Endothelial cell (in vitro differentiated cells): ENCODE data around the gene ARID1B. TPM values are rescaled to one million over a fixed set of nuclear protein-coding genes. Genes with fewer than 3 reads are reported as not detected.

Source experiments
- DNase-seq: peaks from one replicate; pipeline ENCODE4 v3.0.0; 2021; ENCODE audit warnings: low spot score
- H3K27ac Mint-ChIP-seq: one replicate; pipeline ENCODE4 v1.8.0; 2021; ENCODE audit warnings: mixed read lengths, inconsistent platforms; ENCODE audit not compliant: unreplicated experiment
- H3K27me3 Mint-ChIP-seq: one replicate; pipeline ENCODE4 v1.8.0; 2021; ENCODE audit warnings: mild to moderate bottlenecking, moderate library complexity, mixed read lengths, inconsistent platforms; ENCODE audit not compliant: unreplicated experiment
- H3K36me3 Mint-ChIP-seq: one replicate; pipeline ENCODE4 v1.8.0; 2021; ENCODE audit warnings: mild to moderate bottlenecking, low read depth, mixed read lengths, inconsistent platforms; ENCODE audit not compliant: unreplicated experiment
- H3K4me1 Mint-ChIP-seq: one replicate; pipeline ENCODE4 v1.8.0; 2021; ENCODE audit warnings: mild to moderate bottlenecking, mixed read lengths, inconsistent platforms; ENCODE audit not compliant: unreplicated experiment
- H3K4me3 Mint-ChIP-seq: one replicate; pipeline ENCODE4 v1.8.0; 2021; ENCODE audit warnings: mild to moderate bottlenecking, mixed read lengths, inconsistent platforms; ENCODE audit not compliant: unreplicated experiment
- H3K9me3 Mint-ChIP-seq: one replicate; pipeline ENCODE4 v1.8.0; 2021; ENCODE audit warnings: mixed read lengths, inconsistent platforms; ENCODE audit not compliant: unreplicated experiment
- CTCF ChIP-seq: fragments of 200-600 bp; sonication (generic); IDR thresholded peaks from one replicate; pipeline ENCODE4 v1.5.0; 2021; ENCODE audit warnings: antibody characterized with exemption; ENCODE audit not compliant: unreplicated experiment
- total RNA-seq: library from RNA; stranded (reverse); fragmentation: NEBNext Ultra II Directional; extraction: Animal tissue kit (Norgen Biotek cat#: 25700); gene quantifications from one replicate; pipeline ENCODE4 v1.2.1, GENCODE V29; 2021; ENCODE audit not compliant: unreplicated experiment

The ARID1B gene
- total RNA-seq, 1 donor from 2014 or later, result 104 TPM

- no peaks in the 10 kb centered on the region for H3K9me3 Mint-ChIP-seq
- TF ChIP-seq CTCF, result no peak
- H3K27me3 Mint-ChIP-seq, result peaks cover 3% of the 10 kb centered on the region
- no peak overlapping the region for H3K4me3 Mint-ChIP-seq
- H3K4me1 Mint-ChIP-seq, result no peaks in the 10 kb centered on the region
- no peak overlapping the region for H3K27ac Mint-ChIP-seq
- H3K36me3 Mint-ChIP-seq, result peaks cover 15% of the 10 kb centered on the region
- no peak for DNase-seq
These were observed 339.2 kb downstream of the ARID1B start for GRCh38 chr6:157116426-157116825.

GRCh38 chr6:157117431-157118095 lies 340.4 kb downstream of the ARID1B start:
- H3K27ac Mint-ChIP-seq, result no peak overlapping the region
- H3K4me1 Mint-ChIP-seq, result no peaks in the 10 kb centered on the region
- no peaks in the 10 kb centered on the region for H3K9me3 Mint-ChIP-seq
- no peak overlapping the region for H3K4me3 Mint-ChIP-seq
- no peak for TF ChIP-seq CTCF
- H3K27me3 Mint-ChIP-seq, result peaks cover 3% of the 10 kb centered on the region
- no peak for DNase-seq
- H3K36me3 Mint-ChIP-seq, result peaks cover 10% of the 10 kb centered on the region

- no peak for DNase-seq
- H3K27me3 Mint-ChIP-seq, result peaks cover 3% of the 10 kb centered on the region
- no peak overlapping the region for H3K27ac Mint-ChIP-seq
- TF ChIP-seq CTCF, result no peak
- peaks cover 8% of the 10 kb centered on the region for H3K36me3 Mint-ChIP-seq
- H3K4me1 Mint-ChIP-seq, result no peaks in the 10 kb centered on the region
- no peak overlapping the region for H3K4me3 Mint-ChIP-seq
- H3K9me3 Mint-ChIP-seq, result no peaks in the 10 kb centered on the region
These were observed 342.4 kb downstream of the ARID1B start for GRCh38 chr6:157119502-157120027.

GRCh38 chr6:157120534-157121232 lies 343.5 kb downstream of the ARID1B start:
- Mint-ChIP-seq H3K27me3 (peaks cover 3% of the 10 kb centered on the region), H3K27ac (no peak overlapping the region), H3K36me3 (peaks cover 3% of the 10 kb centered on the region), H3K9me3 (no peaks in the 10 kb centered on the region), H3K4me3 (no peak overlapping the region), H3K4me1 (no peaks in the 10 kb centered on the region)
- TF ChIP-seq CTCF, result no peak
- no peak for DNase-seq

- no peak overlapping the region for H3K4me3 Mint-ChIP-seq
- no peak for TF ChIP-seq CTCF
- no peaks in the 10 kb centered on the region for H3K9me3 Mint-ChIP-seq
- H3K36me3 Mint-ChIP-seq, result peaks cover 3% of the 10 kb centered on the region
- no peak overlapping the region for H3K27ac Mint-ChIP-seq
- no peaks in the 10 kb centered on the region for H3K4me1 Mint-ChIP-seq
- no peak for DNase-seq
- peaks cover 6% of the 10 kb centered on the region for H3K27me3 Mint-ChIP-seq
These were observed 344.7 kb downstream of the ARID1B start for GRCh38 chr6:157121897-157122296.
